Psoas muscle (tissue), 8 donors: ENCODE measurements around the gene ATP2A3. TPM values are rescaled to one million over a fixed set of nuclear protein-coding genes. Genes with fewer than 3 reads are reported as not detected.

ENCODE experiments used
- ATAC-seq, 4 donors: fragments of 200-7000 bp; cut with Tn5 transposase; one replicate each; pipeline ENCODE4 v1.9.1; 2020; ENCODE audit warnings: moderate library complexity in 3 of 4, mild to moderate bottlenecking in 2 of 4
- DNase-seq, 2 donors: peaks; one replicate each; pipeline ENCODE4 v3.0.0-alpha.2; 2020
- H3K27ac ChIP-seq: fragments of 200-600 bp; one replicate; pipeline ENCODE4 v1.8.0; 2022
- H3K27me3 ChIP-seq, 3 donors: fragments of 200-600 bp in 1 of 3; one replicate each; pipeline versions ENCODE4 v1.6.1 to v1.8.0; 2013 to 2022; ENCODE audit warnings: low read length in 2 of 3, mild to moderate bottlenecking in 2 of 3, moderate library complexity in 1 of 3; ENCODE audit not compliant: insufficient read depth in 3 of 3
- H3K36me3 ChIP-seq, 2 donors: fragments of 200-600 bp in 1 of 2; one replicate each; pipeline versions ENCODE4 v1.6.1 to v1.8.0; 2013 to 2022; ENCODE audit warnings: low read depth in 1 of 2, mild to moderate bottlenecking in 1 of 2, moderate library complexity in 1 of 2; ENCODE audit not compliant: insufficient read depth in 1 of 2
- H3K4me1 ChIP-seq: fragments of 200-600 bp; one replicate; pipeline ENCODE4 v1.8.0; 2022
- H3K4me3 ChIP-seq: fragments of 200-600 bp; one replicate; pipeline ENCODE4 v1.8.0; 2022; ENCODE audit warnings: mild to moderate bottlenecking
- H3K9me3 ChIP-seq: fragments of 200-600 bp; one replicate; pipeline ENCODE4 v1.8.0; 2022
- WGBS, 3 donors: extraction: QIAGEN DNeasy Blood & Tissue Kit; methylation state at CpG; one replicate each; pipeline versions ENCODE4 v1.1.6 to v1.1.7; 2013; 5-methylcytosine and 5-hydroxymethylcytosine counted together
- intact Hi-C, 2 donors: fragments of 100-400 bp; cut with DNase I; formaldehyde crosslinking; loops; one replicate each; pipeline versions ENCODE4 v1.11.0 to v1.14.2; 2022
- polyA plus RNA-seq, 3 donors: library from polyadenylated mRNA; stranded (reverse); fragments of 200-250 nt; gene quantifications; one replicate each; pipeline ENCODE4 v1.2.3, GENCODE V29; 2013
- total RNA-seq, 4 donors: library from RNA; stranded (reverse); fragmentation: NEBNext Ultra II Directional in 2 of 4; extraction: Animal tissue kit (Norgen Biotek cat#: 25700) in 2 of 4; gene quantifications; one replicate each; pipeline versions ENCODE4 v1.2.1 to v1.2.4, GENCODE V29; 2021 to 2023
- TF ChIP-seq, protein P1 (sequence below): fragments of 200-600 bp; IDR thresholded peaks from one replicate; pipeline ENCODE4 v1.8.0; 2022; ENCODE audit warnings: antibody characterized with exemption
- donor health status: healthy with polysubstance abuse.
- donor health status: DM: no; HTN: no; CAD: no; lungs with moderate emphysema.
- donor health status: Bipolar disorder and iron deficiency.
- donor health status: healthy.
- donor health status: DM: yes; HTN: yes; CAD: no.
- donor health status: DM: no; HTN: no; CAD: no.
- donor health status: DM: no; HTN: no; CAD: no.
- donor health status: DM: yes; HTN: yes; CAD: no.

The ATP2A3 gene
- total and polyA plus RNA-seq, 7 donors: 1.2 to 3.8 (median 3.0) TPM

DNA sequence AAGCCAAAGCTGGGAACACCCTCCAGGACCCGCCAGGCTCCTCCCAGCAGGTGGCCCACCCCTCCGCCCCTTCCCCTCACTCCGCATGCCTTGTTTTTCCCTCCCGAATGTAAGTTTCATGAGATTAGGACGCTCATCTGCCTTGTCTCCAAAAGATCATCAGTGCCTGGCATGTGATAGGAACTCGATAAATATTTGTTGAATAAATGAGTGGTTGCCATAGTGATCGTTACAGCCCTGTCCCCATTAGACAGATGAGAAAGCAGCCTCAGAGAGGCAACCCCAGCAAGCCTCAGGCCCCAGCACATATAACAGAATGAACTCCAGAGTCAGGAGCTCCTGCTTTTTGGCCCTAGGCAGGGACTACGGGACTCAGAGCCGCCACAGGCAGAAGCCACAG lies 76.4 kb downstream of the ATP2A3 start:
- Histone ChIP-seq H3K4me1 (peaks cover 12% of the 10 kb centered on the region), H3K27me3 (no peaks in the 10 kb centered on the region), H3K4me3 (no peak overlapping the region), H3K27ac (peak overlapping the region; percentile 77), H3K9me3 (no peaks in the 10 kb centered on the region), H3K36me3 (peaks cover 0 to 11% of the 10 kb centered on the region in 2 donors)
- TF ChIP-seq, protein P1, sequence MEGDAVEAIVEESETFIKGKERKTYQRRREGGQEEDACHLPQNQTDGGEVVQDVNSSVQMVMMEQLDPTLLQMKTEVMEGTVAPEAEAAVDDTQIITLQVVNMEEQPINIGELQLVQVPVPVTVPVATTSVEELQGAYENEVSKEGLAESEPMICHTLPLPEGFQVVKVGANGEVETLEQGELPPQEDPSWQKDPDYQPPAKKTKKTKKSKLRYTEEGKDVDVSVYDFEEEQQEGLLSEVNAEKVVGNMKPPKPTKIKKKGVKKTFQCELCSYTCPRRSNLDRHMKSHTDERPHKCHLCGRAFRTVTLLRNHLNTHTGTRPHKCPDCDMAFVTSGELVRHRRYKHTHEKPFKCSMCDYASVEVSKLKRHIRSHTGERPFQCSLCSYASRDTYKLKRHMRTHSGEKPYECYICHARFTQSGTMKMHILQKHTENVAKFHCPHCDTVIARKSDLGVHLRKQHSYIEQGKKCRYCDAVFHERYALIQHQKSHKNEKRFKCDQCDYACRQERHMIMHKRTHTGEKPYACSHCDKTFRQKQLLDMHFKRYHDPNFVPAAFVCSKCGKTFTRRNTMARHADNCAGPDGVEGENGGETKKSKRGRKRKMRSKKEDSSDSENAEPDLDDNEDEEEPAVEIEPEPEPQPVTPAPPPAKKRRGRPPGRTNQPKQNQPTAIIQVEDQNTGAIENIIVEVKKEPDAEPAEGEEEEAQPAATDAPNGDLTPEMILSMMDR: no peak
- ATAC-seq: no peak
- WGBS, 3 donors: 65 to 81% (median 70%) methylated on average over 9 of the region's 9 CpGs
- no peak for DNase-seq
- intact Hi-C loops: no loop called here

- Histone ChIP-seq H3K27me3 (no peaks in the 10 kb centered on the region), H3K4me1 (peaks cover 12% of the 10 kb centered on the region), H3K36me3 (peaks cover 0 to 11% of the 10 kb centered on the region in 2 donors), H3K27ac (no peak overlapping the region), H3K9me3 (no peaks in the 10 kb centered on the region), H3K4me3 (no peak overlapping the region)
- DNase-seq: no peak
- ATAC-seq: no peak
- 71 to 88% (median 82%) methylated on average over 2 of the region's 2 CpGs for WGBS, 3 donors
- TF ChIP-seq, protein P1: no peak
- intact Hi-C loops: no loop called here
These were observed 76.8 kb downstream of the ATP2A3 start for GRCh38 chr17:3887394-3887793.

DNA sequence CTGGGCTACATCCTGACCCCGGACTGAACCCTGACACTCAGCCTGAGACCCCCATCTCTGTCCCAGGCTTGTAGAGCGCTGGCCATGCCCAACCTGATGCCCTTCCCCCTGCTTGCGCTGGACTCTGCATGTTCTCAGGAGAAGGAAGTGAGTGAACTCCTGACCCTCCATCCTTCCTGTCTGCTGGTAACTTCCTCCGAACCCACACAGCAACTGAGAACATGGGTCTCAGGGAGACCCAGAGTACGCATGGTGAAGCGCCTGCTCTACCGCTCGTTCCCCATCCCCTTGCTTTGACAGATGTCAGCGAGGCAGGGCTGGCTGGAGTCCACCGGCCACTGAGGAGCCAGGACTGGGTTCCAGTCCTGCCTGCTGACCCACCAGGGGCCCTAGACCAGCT lies 77.5 kb downstream of the ATP2A3 start:
- Histone ChIP-seq H3K4me1 (peaks cover 12% of the 10 kb centered on the region), H3K9me3 (no peaks in the 10 kb centered on the region), H3K4me3 (no peak overlapping the region), H3K27me3 (no peaks in the 10 kb centered on the region), H3K36me3 (peaks cover 0 to 11% of the 10 kb centered on the region in 2 donors), H3K27ac (no peak overlapping the region)
- WGBS, 3 donors: 68 to 76% (median 73%) methylated on average over 10 of the region's 10 CpGs
- TF ChIP-seq, protein P1: no peak
- intact Hi-C loops: no loop called here
- ATAC-seq (no peak), DNase-seq (peak in 1 of 2 donors; percentile 39)

DNA sequence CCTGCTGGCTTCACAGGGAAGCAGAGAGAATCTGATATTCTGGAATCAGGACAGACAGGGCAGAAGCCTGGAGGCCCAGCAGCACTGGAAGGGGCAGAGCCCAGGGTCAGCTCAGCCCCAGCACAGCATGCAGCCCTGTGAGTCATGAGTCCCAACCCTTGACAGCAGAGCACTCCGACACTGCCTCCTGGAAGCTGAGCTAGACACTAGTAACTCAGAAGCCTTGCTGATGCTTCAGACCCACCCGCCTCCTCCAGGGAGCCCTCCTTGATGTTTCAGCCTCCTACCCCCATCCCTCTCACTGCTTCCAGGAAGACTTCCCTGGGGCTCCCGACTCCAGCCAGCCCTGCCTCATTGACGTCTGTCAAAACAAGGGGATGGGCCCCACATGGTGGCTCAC lies 78.3 kb downstream of the ATP2A3 start:
- Histone ChIP-seq H3K4me1 (peaks cover 12% of the 10 kb centered on the region), H3K4me3 (no peak overlapping the region), H3K9me3 (no peaks in the 10 kb centered on the region), H3K36me3 (peaks cover 0 to 11% of the 10 kb centered on the region in 2 donors), H3K27ac (no peak overlapping the region), H3K27me3 (no peaks in the 10 kb centered on the region)
- TF ChIP-seq, protein P1: no peak
- ATAC-seq (no peak), DNase-seq (no peak)
- 90 to 92% (median 91%) methylated on average over 4 of the region's 4 CpGs for WGBS, 3 donors
- intact Hi-C loops: no loop called here

DNA sequence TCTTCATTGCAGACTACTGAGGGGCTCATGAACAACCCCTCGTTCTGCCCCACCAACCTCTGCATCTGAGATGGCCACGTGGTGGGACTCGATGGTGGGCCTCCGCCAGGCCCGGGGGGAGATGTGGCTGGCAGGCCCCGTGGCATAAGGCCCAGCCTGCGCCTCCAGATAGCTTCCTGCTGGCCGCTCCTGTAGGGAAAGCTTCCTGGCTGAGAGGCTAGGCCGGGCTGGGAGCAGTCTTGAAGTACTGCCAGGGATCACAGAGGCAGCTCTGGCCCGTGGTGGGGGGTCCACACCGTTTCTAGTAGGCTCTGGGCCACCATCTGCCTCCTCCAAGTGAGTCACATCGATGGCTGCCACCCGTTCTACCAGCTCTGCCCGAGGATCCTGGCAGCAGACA lies 79.0 kb downstream of the ATP2A3 start:
- 75 to 79% (median 78%) methylated on average over 14 of the region's 14 CpGs for WGBS, 3 donors
- Histone ChIP-seq H3K27me3 (no peaks in the 10 kb centered on the region), H3K9me3 (no peaks in the 10 kb centered on the region), H3K4me1 (peaks cover 12% of the 10 kb centered on the region), H3K4me3 (no peak overlapping the region), H3K36me3 (peaks cover 0 to 11% of the 10 kb centered on the region in 2 donors), H3K27ac (no peak overlapping the region)
- intact Hi-C loops: no loop called here
- ATAC-seq (no peak), DNase-seq (no peak)
- TF ChIP-seq, protein P1: no peak
